ENCODE data around the gene CKM. TPM values are rescaled to one million over a fixed set of nuclear protein-coding genes. Genes with fewer than 3 reads are reported as not detected.

Gene CKM
- total RNA-seq, 2 experiments from 2014 or later, result not detected

- Histone ChIP-seq H3K4me3 (ENCODE audit: low read length) (no peak overlapping the region), H3K27ac (ENCODE audit: low read depth in 1 of 2, low read length in 2 of 2) (no peak overlapping the region), H3K27me3 (ENCODE audit: control insufficient read depth in 1 of 2, insufficient read depth in 2 of 2, low read length in 2 of 2) (no peaks in the 10 kb centered on the region), H3K9me3 (ENCODE audit: control insufficient read depth in 1 of 2, insufficient read depth in 1 of 2, low read length in 2 of 2) (peaks cover 0 to 6% of the 10 kb centered on the region in 2 experiments), H3K36me3 (ENCODE audit: insufficient read depth, low read length) (peaks cover 22% of the 10 kb centered on the region), H3K4me1 (ENCODE audit: insufficient read depth, low read length) (no peaks in the 10 kb centered on the region)
- TF ChIP-seq CTCF (IDR thresholded peaks at IDR 0.05), result no peak
- Mint-ChIP-seq H3K9me3 (no peaks in the 10 kb centered on the region), H3K27me3 (no peaks in the 10 kb centered on the region), H3K36me3 (ENCODE audit: low read depth) (peaks cover 30% of the 10 kb centered on the region), H3K4me1 (ENCODE audit: low read depth) (no peaks in the 10 kb centered on the region), H3K27ac (no peak overlapping the region), H3K4me3 (no peak overlapping the region)
- intact Hi-C loops (cut with DNase I, micrococcal nuclease), result no loop called here
- CTCF ChIA-PET, result interaction anchor here (1.0 kb wide), 1 partner anchor 133 kb away, joined by 3 read pairs; no protein-coding TSS in a partner anchor
- ATAC-seq (ENCODE audit: poor library complexity), result no peak
- no peak for DNase-seq
- POLR2A ChIA-PET, result no interaction called here
Observed at GRCh38 chr19:45352471-45352870, 29.8 kb upstream of the CKM start.

GRCh38 chr19:45352062-45352461 is 29.4 kb upstream of the CKM start:
- Mint-ChIP-seq H3K9me3 (no peaks in the 10 kb centered on the region), H3K4me1 (ENCODE audit: low read depth) (no peaks in the 10 kb centered on the region), H3K27ac (no peak overlapping the region), H3K4me3 (no peak overlapping the region), H3K36me3 (ENCODE audit: low read depth) (peaks cover 30% of the 10 kb centered on the region), H3K27me3 (no peaks in the 10 kb centered on the region)
- Histone ChIP-seq H3K27me3 (ENCODE audit: control insufficient read depth in 1 of 2, insufficient read depth in 2 of 2, low read length in 2 of 2) (no peaks in the 10 kb centered on the region), H3K4me3 (ENCODE audit: low read length) (no peak overlapping the region), H3K4me1 (ENCODE audit: insufficient read depth, low read length) (no peaks in the 10 kb centered on the region), H3K36me3 (ENCODE audit: insufficient read depth, low read length) (peaks cover 22% of the 10 kb centered on the region), H3K9me3 (ENCODE audit: control insufficient read depth in 1 of 2, insufficient read depth in 1 of 2, low read length in 2 of 2) (peaks cover 0 to 6% of the 10 kb centered on the region in 2 experiments), H3K27ac (ENCODE audit: low read depth in 1 of 2, low read length in 2 of 2) (no peak overlapping the region)
- POLR2A ChIA-PET, result no interaction called here
- CTCF ChIA-PET, result interaction anchor here (1.0 kb wide), 1 partner anchor 133 kb away, joined by 3 read pairs; no protein-coding TSS in a partner anchor
- intact Hi-C loops (cut with DNase I, micrococcal nuclease), result no loop called here
- no peak for ATAC-seq (ENCODE audit: poor library complexity)
- no peak for DNase-seq
- TF ChIP-seq CTCF (IDR thresholded peaks at IDR 0.05), result no peak

GRCh38 chr19:45351401-45351952 is 28.8 kb upstream of the CKM start:
- no peak overlapping the region for H3K4me3 Mint-ChIP-seq
- intact Hi-C loops (cut with DNase I, micrococcal nuclease), result no loop called here
- H3K27me3 Mint-ChIP-seq, result no peaks in the 10 kb centered on the region
- ATAC-seq (ENCODE audit: poor library complexity) (no peak), DNase-seq (no peak)
- peaks cover 27% of the 10 kb centered on the region for H3K36me3 Mint-ChIP-seq (ENCODE audit: low read depth)
- CTCF ChIA-PET, result interaction anchor here (1.0 kb wide), 1 partner anchor 134 kb away, joined by 3 read pairs; no protein-coding TSS in a partner anchor
- H3K9me3 Mint-ChIP-seq, result no peaks in the 10 kb centered on the region
- POLR2A ChIA-PET, result no interaction called here
- Histone ChIP-seq H3K9me3 (ENCODE audit: control insufficient read depth in 1 of 2, insufficient read depth in 1 of 2, low read length in 2 of 2) (peaks cover 0 to 9% of the 10 kb centered on the region in 2 experiments), H3K27me3 (ENCODE audit: control insufficient read depth in 1 of 2, insufficient read depth in 2 of 2, low read length in 2 of 2) (peaks cover 0 to 4% of the 10 kb centered on the region in 2 experiments), H3K4me3 (ENCODE audit: low read length) (no peak overlapping the region), H3K4me1 (ENCODE audit: insufficient read depth, low read length) (no peaks in the 10 kb centered on the region), H3K36me3 (ENCODE audit: insufficient read depth, low read length) (peaks cover 22% of the 10 kb centered on the region), H3K27ac (ENCODE audit: low read depth in 1 of 2, low read length in 2 of 2) (no peak overlapping the region)
- TF ChIP-seq CTCF (IDR thresholded peaks at IDR 0.05), result no peak
- no peak overlapping the region for H3K27ac Mint-ChIP-seq
- H3K4me1 Mint-ChIP-seq (ENCODE audit: low read depth), result no peaks in the 10 kb centered on the region

Data from CD4-positive, alpha-beta T cell (primary cell).